ENCODE measurements around the gene PIGL.
A peak's percentile ranks its signal among the peaks of the same experiment; 100 is the strongest.

PIGL gene

DNA sequence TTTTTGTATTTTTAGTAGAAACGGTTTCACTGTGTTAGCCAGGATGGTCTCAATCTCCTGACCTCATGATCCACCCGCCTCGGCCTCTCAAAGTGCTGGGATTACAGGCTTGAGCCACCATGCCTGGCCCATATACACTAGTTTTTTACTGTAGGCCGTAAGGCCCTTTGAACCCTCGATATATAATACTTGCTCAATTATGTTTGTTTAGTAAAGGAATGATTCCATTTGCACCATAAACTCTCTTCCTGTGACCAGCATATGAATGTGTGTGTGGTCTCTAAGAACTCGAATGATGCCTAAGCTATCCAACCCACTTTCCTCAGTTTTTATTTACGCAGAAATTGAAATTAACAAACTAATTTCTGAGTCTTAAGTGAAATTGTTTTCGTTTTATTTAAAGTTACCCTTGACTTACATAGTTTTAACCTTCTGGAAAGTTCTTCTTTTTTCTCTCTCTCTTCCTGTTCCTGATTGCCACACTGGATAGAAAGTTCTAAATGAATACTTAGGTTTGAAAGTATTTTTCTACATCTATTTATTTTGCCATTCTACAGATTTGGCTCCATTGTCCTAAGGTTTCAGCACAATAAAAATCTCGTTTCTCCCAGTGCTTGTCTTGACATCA lies 37.9 kb downstream of the PIGL start:
- Histone ChIP-seq H3K4me3 (ENCODE audit: low read length) (peak overlapping the region; percentile 64), H3K27me3 (replicated peaks; ENCODE audit: control insufficient read depth, insufficient read depth, low read length) (no peaks in the 10 kb centered on the region), H3K9me3 (ENCODE audit: control insufficient read depth, low read length) (no peaks in the 10 kb centered on the region), H3K36me3 (ENCODE audit: control insufficient read depth, insufficient read depth, low read length, severe bottlenecking) (no peaks in the 10 kb centered on the region), H3K9ac (ENCODE audit: low read length) (peak overlapping the region; percentile 55), H3K4me1 (ENCODE audit: control insufficient read depth, insufficient read depth, low read length) (peaks cover 47% of the 10 kb centered on the region)
- no peak for DNase-seq (ENCODE audit: low read depth)

DNA sequence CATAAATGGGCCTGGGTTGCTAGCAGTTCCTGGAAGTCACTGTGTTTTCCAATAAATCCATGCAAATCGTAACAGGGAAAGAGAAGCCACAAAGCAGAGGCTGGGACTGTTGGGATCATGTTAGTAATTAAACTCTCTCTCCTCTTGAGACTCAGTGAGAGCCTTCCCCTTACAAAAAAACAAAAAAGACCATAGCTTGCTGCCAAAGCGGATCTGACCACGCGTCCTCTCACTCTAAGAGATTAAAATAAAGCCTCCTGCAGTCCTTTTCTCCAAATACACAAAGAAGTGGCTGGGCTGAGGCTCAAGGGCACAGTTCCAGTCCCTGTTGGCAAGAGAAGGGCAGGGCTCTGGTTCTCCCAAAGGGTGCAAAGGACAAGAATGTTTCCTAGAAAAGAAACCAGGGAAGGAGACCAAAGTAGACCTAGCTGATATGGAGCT lies 38.5 kb downstream of the PIGL start:
- Histone ChIP-seq H3K4me1 (ENCODE audit: control insufficient read depth, insufficient read depth, low read length) (peaks cover 49% of the 10 kb centered on the region), H3K9me3 (ENCODE audit: control insufficient read depth, low read length) (no peaks in the 10 kb centered on the region), H3K36me3 (ENCODE audit: control insufficient read depth, insufficient read depth, low read length, severe bottlenecking) (no peaks in the 10 kb centered on the region), H3K9ac (ENCODE audit: low read length) (peak overlapping the region; percentile 55), H3K4me3 (ENCODE audit: low read length) (peak overlapping the region; percentile 64), H3K27me3 (replicated peaks; ENCODE audit: control insufficient read depth, insufficient read depth, low read length) (no peaks in the 10 kb centered on the region)
- DNase-seq (ENCODE audit: low read depth) = peak; percentile 56

DNA sequence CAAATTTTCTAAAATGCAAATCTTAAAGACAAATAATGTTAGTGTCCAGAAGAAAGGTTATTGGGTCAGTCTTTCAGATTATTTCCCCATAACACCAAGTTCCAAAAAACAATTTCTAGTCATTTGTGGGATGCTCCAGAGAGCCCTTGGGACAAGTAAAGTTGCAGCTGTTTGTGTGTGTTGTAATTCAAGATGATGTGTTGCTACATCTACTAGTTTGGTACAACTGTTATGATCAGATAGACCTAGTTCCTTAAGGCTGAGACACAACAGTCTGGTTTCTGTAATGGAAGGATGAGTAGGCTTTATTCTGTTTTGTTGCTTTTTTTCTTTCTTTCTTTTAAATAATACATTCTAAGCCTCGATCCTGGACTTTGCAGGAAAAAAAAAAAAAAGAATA lies 41.9 kb downstream of the PIGL start:
- peaks cover 44% of the 10 kb centered on the region for H3K4me1 ChIP-seq (ENCODE audit: control insufficient read depth, insufficient read depth, low read length)
- H3K27me3 ChIP-seq (replicated peaks; ENCODE audit: control insufficient read depth, insufficient read depth, low read length) = no peaks in the 10 kb centered on the region
- no peak overlapping the region for H3K9ac ChIP-seq (ENCODE audit: low read length)
- H3K36me3 ChIP-seq (ENCODE audit: control insufficient read depth, insufficient read depth, low read length, severe bottlenecking) = no peaks in the 10 kb centered on the region
- H3K9me3 ChIP-seq (ENCODE audit: control insufficient read depth, low read length) = no peaks in the 10 kb centered on the region
- peak; percentile 72 for DNase-seq (ENCODE audit: low read depth)
- H3K4me3 ChIP-seq (ENCODE audit: low read length) = peak overlapping the region; percentile 48

DNA sequence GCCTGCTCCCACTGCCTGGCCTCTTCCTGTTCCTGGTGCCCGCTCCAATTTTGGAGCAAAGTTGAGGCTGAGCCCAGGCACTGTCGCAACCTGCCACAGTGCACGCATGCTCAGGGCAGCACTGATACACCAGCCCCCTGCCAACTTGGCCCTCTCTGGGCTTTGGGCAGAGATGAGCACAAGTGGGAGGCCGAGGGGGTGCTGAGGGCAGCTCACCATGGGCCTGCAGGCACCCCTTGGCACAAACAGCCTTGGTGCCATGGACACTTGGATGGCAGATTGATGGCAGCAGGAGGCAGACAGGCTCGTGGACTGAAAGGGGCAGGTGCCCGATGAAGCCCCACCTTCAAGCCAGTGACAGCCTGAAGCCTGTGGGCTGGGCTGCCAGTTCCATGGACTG lies 42.9 kb downstream of the PIGL start:
- H3K4me3 ChIP-seq (ENCODE audit: low read length) = no peak overlapping the region
- H3K9me3 ChIP-seq (ENCODE audit: control insufficient read depth, low read length) = no peaks in the 10 kb centered on the region
- no peaks in the 10 kb centered on the region for H3K27me3 ChIP-seq (replicated peaks; ENCODE audit: control insufficient read depth, insufficient read depth, low read length)
- no peak overlapping the region for H3K9ac ChIP-seq (ENCODE audit: low read length)
- no peak for DNase-seq (ENCODE audit: low read depth)
- H3K36me3 ChIP-seq (ENCODE audit: control insufficient read depth, insufficient read depth, low read length, severe bottlenecking) = no peaks in the 10 kb centered on the region
- peaks cover 42% of the 10 kb centered on the region for H3K4me1 ChIP-seq (ENCODE audit: control insufficient read depth, insufficient read depth, low read length)

DNA sequence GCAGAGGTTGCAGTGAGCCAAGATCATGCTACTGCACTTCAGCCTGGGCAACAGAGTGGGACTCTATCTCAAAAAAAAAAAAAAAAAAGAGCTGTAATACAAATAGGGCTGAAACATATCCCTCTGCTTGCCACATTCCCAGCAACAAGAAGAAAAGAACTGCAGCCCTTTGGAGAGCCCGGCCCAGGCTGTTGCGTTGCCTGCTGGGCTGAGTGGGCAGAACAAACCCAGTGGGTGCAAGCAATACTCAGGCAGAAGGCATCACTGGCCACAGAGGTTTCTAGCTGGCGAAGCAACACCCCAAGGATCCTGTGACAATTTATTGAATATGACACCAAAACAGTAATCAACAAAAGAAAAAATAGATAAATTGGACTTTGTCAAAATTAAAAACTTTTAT lies 44.0 kb downstream of the PIGL start:
- Histone ChIP-seq H3K36me3 (ENCODE audit: control insufficient read depth, insufficient read depth, low read length, severe bottlenecking) (no peaks in the 10 kb centered on the region), H3K9ac (ENCODE audit: low read length) (no peak overlapping the region), H3K4me1 (ENCODE audit: control insufficient read depth, insufficient read depth, low read length) (peaks cover 32% of the 10 kb centered on the region), H3K4me3 (ENCODE audit: low read length) (no peak overlapping the region), H3K9me3 (ENCODE audit: control insufficient read depth, low read length) (no peaks in the 10 kb centered on the region), H3K27me3 (replicated peaks; ENCODE audit: control insufficient read depth, insufficient read depth, low read length) (no peaks in the 10 kb centered on the region)
- no peak for DNase-seq (ENCODE audit: low read depth)

DNA sequence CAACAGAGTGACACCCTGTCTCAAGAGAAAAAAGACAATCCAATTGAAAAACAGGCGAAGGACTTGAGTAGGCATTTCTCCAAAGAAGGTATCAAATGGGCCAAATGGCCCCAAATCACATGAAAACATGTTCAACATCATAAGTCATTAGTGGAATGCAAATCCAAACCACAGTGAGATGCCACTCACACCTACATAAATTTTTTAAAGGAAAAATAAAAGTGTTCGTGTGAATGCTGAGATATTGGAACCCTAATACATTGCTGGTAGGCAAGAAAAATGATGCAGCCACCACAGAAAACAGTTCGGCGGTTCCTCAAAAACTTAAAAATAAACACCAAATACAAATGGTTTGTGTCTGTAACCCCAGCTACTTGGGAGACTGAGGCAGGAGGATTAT lies 45.2 kb downstream of the PIGL start:
- no peaks in the 10 kb centered on the region for H3K9me3 ChIP-seq (ENCODE audit: control insufficient read depth, low read length)
- H3K9ac ChIP-seq (ENCODE audit: low read length) = no peak overlapping the region
- DNase-seq (ENCODE audit: low read depth) = no peak
- no peaks in the 10 kb centered on the region for H3K36me3 ChIP-seq (ENCODE audit: control insufficient read depth, insufficient read depth, low read length, severe bottlenecking)
- peaks cover 23% of the 10 kb centered on the region for H3K4me1 ChIP-seq (ENCODE audit: control insufficient read depth, insufficient read depth, low read length)
- H3K27me3 ChIP-seq (replicated peaks; ENCODE audit: control insufficient read depth, insufficient read depth, low read length) = no peaks in the 10 kb centered on the region
- H3K4me3 ChIP-seq (ENCODE audit: low read length) = no peak overlapping the region

DNA sequence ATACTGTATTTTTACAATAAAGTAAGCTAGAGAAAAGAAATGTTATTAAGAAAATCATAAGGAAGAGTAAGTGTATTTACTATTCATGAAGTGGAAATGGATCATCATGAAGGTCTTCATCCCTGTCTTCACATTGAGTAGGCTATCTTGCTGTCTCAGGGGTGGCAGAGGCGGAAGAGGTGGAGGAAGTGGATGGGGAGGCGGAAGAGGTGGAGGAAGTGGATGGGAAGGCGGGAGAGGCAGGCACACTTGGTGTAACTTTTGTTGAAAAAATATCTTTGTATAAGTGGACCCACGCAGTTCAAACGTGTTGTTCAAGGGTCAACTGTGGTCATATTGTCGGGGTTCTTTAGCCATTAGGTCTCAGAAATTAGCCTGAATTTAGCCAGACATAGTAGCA lies 50.2 kb downstream of the PIGL start:
- H3K9ac ChIP-seq (ENCODE audit: low read length) = no peak overlapping the region
- H3K4me3 ChIP-seq (ENCODE audit: low read length) = no peak overlapping the region
- no peak for DNase-seq (ENCODE audit: low read depth)
- H3K9me3 ChIP-seq (ENCODE audit: control insufficient read depth, low read length) = no peaks in the 10 kb centered on the region
- H3K4me1 ChIP-seq (ENCODE audit: control insufficient read depth, insufficient read depth, low read length) = peaks cover 9% of the 10 kb centered on the region
- no peaks in the 10 kb centered on the region for H3K36me3 ChIP-seq (ENCODE audit: control insufficient read depth, insufficient read depth, low read length, severe bottlenecking)
- no peaks in the 10 kb centered on the region for H3K27me3 ChIP-seq (replicated peaks; ENCODE audit: control insufficient read depth, insufficient read depth, low read length)

DNA sequence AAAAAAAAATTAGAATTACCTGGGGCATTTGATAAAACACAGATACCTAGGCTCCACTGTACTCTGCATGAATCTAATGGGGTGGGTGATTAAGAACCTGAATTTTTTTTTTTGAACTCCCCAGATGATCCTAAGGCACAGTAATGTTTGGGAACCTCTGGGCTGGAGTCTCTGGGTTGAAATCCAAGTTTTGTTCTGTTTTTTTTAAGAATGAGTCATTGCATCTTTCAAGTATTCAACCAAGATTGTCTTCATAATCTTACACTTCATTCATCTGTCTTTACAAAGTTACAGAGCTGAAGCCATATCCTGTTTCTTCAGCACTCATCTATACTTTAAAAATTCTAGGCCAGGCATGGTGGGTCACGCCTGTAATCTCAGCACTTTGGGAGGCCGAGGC lies 52.6 kb downstream of the PIGL start:
- H3K4me1 ChIP-seq (ENCODE audit: control insufficient read depth, insufficient read depth, low read length) = peaks cover 13% of the 10 kb centered on the region
- peak; percentile 69 for DNase-seq (ENCODE audit: low read depth)
- H3K27me3 ChIP-seq (replicated peaks; ENCODE audit: control insufficient read depth, insufficient read depth, low read length) = no peaks in the 10 kb centered on the region
- H3K9ac ChIP-seq (ENCODE audit: low read length) = no peak overlapping the region
- H3K9me3 ChIP-seq (ENCODE audit: control insufficient read depth, low read length) = no peaks in the 10 kb centered on the region
- no peaks in the 10 kb centered on the region for H3K36me3 ChIP-seq (ENCODE audit: control insufficient read depth, insufficient read depth, low read length, severe bottlenecking)
- no peak overlapping the region for H3K4me3 ChIP-seq (ENCODE audit: low read length)

DNA sequence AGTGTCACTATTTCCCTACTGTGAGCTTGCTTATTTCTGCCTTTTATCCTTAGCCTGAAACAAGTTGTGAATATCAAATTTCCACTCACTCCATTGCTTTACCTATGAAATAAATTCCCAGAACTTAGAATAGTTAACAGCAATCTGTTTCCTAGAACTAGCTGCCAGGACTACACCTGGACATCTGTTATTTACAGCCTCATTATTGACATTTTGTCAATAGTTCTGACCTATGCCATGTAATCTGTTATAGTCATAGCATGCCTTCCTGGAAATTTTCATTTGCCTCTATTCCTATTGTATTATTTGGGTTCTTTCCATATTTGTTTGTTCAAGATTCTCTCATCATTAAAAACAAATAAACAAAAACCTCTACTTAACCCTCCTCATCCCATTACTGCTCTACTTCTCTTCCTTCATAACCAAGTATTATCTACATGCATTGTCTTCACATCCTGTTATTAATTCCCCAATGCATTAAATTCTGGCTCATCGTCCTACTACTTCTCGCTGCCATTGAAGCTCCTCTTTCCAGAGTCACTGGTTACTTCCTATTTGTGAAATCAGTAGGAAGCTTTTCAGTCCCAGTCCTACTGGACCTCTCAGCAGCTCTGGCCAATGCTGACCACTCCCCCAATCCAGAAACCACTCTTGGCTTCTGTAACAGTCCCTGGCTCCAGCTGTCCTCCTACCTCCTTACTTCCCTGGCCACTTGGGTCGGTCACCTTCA lies 55.3 kb downstream of the PIGL start:
- H3K4me3 ChIP-seq (ENCODE audit: low read length) = no peak overlapping the region
- peaks cover 13% of the 10 kb centered on the region for H3K4me1 ChIP-seq (ENCODE audit: control insufficient read depth, insufficient read depth, low read length)
- no peak overlapping the region for H3K9ac ChIP-seq (ENCODE audit: low read length)
- peaks cover 5% of the 10 kb centered on the region for H3K9me3 ChIP-seq (ENCODE audit: control insufficient read depth, low read length)
- no peak for DNase-seq (ENCODE audit: low read depth)
- no peaks in the 10 kb centered on the region for H3K36me3 ChIP-seq (ENCODE audit: control insufficient read depth, insufficient read depth, low read length, severe bottlenecking)
- no peaks in the 10 kb centered on the region for H3K27me3 ChIP-seq (replicated peaks; ENCODE audit: control insufficient read depth, insufficient read depth, low read length)

DNA sequence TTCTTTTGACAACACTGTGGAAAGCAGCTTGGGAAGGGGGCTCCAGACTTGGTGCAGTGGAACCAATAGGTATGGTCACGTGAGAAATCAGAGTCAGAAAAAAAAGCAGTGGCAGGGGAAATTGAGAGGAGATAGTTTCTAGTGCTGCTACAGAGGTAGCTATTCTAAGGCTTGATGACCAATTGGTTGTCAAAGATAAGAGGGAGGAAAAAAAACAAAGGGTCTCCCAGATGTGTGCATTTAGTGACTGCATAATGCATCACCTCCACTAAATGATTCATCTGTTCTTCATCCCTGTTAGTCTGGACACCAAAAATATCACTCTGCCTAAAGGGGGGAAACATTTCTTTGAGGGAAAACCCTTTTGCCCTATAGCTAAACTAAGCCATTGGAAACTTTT lies 56.5 kb downstream of the PIGL start:
- Histone ChIP-seq H3K36me3 (ENCODE audit: control insufficient read depth, insufficient read depth, low read length, severe bottlenecking) (no peaks in the 10 kb centered on the region), H3K4me1 (ENCODE audit: control insufficient read depth, insufficient read depth, low read length) (peaks cover 13% of the 10 kb centered on the region), H3K9ac (ENCODE audit: low read length) (no peak overlapping the region), H3K27me3 (replicated peaks; ENCODE audit: control insufficient read depth, insufficient read depth, low read length) (no peaks in the 10 kb centered on the region), H3K4me3 (ENCODE audit: low read length) (no peak overlapping the region), H3K9me3 (ENCODE audit: control insufficient read depth, low read length) (peaks cover 6% of the 10 kb centered on the region)
- no peak for DNase-seq (ENCODE audit: low read depth)

DNA sequence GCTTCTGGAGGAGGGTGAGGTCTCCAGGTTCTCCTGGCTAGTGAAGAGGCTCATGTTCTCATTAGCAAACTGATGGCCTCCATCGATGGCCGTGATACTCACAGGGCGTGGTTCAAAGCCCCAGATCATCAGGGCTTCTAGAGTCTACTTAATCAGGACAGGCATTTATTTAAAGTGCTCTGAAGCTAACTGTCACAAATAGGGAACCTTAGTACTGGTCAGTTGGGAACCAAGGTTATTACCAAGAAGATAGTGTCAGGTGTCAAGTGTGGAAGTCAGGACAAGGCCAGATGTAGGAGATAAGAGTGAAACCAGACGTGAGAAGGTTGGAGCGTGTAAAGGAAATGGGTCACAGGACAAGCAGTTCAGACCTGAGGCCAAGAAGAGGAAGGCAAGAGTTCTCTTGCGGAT lies 56.9 kb downstream of the PIGL start:
- Histone ChIP-seq H3K4me1 (ENCODE audit: control insufficient read depth, insufficient read depth, low read length) (peaks cover 13% of the 10 kb centered on the region), H3K36me3 (ENCODE audit: control insufficient read depth, insufficient read depth, low read length, severe bottlenecking) (no peaks in the 10 kb centered on the region), H3K9me3 (ENCODE audit: control insufficient read depth, low read length) (peaks cover 6% of the 10 kb centered on the region), H3K4me3 (ENCODE audit: low read length) (no peak overlapping the region), H3K27me3 (replicated peaks; ENCODE audit: control insufficient read depth, insufficient read depth, low read length) (no peaks in the 10 kb centered on the region), H3K9ac (ENCODE audit: low read length) (no peak overlapping the region)
- DNase-seq (ENCODE audit: low read depth) = no peak
